Mammary epithelial cell (primary cell): Measurements from ENCODE around the gene RPS23.

Experiments used
- EZH2 ChIP-seq: IDR thresholded peaks from 2 replicates; pipeline ENCODE4 v1.6.1; 2012; ENCODE audit warnings: low read length, inconsistent platforms, borderline replicate concordance
- TF ChIP-seq, protein P1 (sequence below), 2 donors: IDR thresholded peaks in 1 of 2; conservative IDR thresholded peaks in 1 of 2; 2 replicates each; pipeline ENCODE4 v1.5.1; 2011 to 2012; ENCODE audit warnings: inconsistent platforms in 2 of 2, low read length in 2 of 2, mild to moderate bottlenecking in 2 of 2, control low read depth in 1 of 2, low read depth in 1 of 2; ENCODE audit not compliant: insufficient read depth in 1 of 2; ENCODE audit errors: extremely low read depth in 1 of 2

DNA sequence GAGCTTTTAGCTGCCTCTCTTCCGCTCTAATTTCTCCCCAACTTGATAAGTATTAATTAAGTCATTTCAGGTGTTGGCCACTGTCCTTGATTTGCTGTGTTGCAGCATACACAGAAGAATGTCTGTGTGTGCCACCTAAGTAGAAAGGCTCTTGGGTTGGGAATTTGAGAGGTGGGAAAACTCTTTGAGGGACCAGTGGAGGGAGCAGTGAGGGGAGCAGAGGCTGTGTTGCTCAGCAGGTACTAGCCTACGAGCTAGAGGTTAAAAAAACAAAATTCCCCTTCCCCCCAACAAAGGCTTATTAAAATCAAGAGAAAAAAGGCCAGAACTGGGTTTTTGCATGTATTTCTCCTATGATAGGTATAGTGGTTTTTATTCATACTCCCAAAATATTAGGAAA, 20.9 kb downstream of the RPS23 start:
- TF ChIP-seq, protein P1, sequence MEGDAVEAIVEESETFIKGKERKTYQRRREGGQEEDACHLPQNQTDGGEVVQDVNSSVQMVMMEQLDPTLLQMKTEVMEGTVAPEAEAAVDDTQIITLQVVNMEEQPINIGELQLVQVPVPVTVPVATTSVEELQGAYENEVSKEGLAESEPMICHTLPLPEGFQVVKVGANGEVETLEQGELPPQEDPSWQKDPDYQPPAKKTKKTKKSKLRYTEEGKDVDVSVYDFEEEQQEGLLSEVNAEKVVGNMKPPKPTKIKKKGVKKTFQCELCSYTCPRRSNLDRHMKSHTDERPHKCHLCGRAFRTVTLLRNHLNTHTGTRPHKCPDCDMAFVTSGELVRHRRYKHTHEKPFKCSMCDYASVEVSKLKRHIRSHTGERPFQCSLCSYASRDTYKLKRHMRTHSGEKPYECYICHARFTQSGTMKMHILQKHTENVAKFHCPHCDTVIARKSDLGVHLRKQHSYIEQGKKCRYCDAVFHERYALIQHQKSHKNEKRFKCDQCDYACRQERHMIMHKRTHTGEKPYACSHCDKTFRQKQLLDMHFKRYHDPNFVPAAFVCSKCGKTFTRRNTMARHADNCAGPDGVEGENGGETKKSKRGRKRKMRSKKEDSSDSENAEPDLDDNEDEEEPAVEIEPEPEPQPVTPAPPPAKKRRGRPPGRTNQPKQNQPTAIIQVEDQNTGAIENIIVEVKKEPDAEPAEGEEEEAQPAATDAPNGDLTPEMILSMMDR (conservative IDR thresholded peaks at IDR 0.05 in 1 of 2, IDR thresholded peaks at IDR 0.05 in 1 of 2; ENCODE audit: extremely low read depth in 1 of 2, insufficient read depth in 1 of 2, low read depth in 1 of 2, low read length in 2 of 2): no peak
- TF ChIP-seq EZH2: no peak
